NK-92 (cell line): Measurements from ENCODE around the gene MSI2.

Source experiments
- DNase-seq: peaks from one replicate; lab custom pipeline; 2025; ENCODE audit not compliant: unreplicated experiment; lab: John Stamatoyannopoulos, UW

Gene MSI2

GRCh38 chr17:57269598-57270255 lies 13.4 kb downstream of the MSI2 start:
- DNase-seq, result no peak

- no peak for DNase-seq
These were observed 14.5 kb downstream of the MSI2 start for GRCh38 chr17:57270801-57271245.

GRCh38 chr17:57271821-57272220 lies 15.5 kb downstream of the MSI2 start:
- no peak for DNase-seq

- no peak for DNase-seq
These were observed 17.2 kb downstream of the MSI2 start for GRCh38 chr17:57273490-57273889.

- DNase-seq, result no peak
These were observed 17.8 kb downstream of the MSI2 start for GRCh38 chr17:57274162-57274561.

- DNase-seq, result no peak
These were observed 18.9 kb downstream of the MSI2 start for GRCh38 chr17:57275071-57275764.

- DNase-seq, result no peak
These were observed 20.3 kb downstream of the MSI2 start for GRCh38 chr17:57276621-57277020.

- no peak for DNase-seq
These were observed 21.7 kb downstream of the MSI2 start for GRCh38 chr17:57277923-57278604.

GRCh38 chr17:57278740-57279387 lies 22.5 kb downstream of the MSI2 start:
- no peak for DNase-seq

GRCh38 chr17:57279432-57279831 lies 23.1 kb downstream of the MSI2 start:
- DNase-seq, result no peak

GRCh38 chr17:57281887-57282286 lies 25.6 kb downstream of the MSI2 start:
- DNase-seq, result no peak

GRCh38 chr17:57282296-57282695 lies 26.0 kb downstream of the MSI2 start:
- DNase-seq, result no peak

GRCh38 chr17:57283203-57283971 lies 27.1 kb downstream of the MSI2 start:
- no peak for DNase-seq

- DNase-seq, result no peak
These were observed 28.3 kb downstream of the MSI2 start for GRCh38 chr17:57284583-57284982.

GRCh38 chr17:57284984-57285646 lies 28.8 kb downstream of the MSI2 start:
- no peak for DNase-seq

GRCh38 chr17:57285701-57286100 lies 29.4 kb downstream of the MSI2 start:
- DNase-seq, result no peak

GRCh38 chr17:57286399-57287105 lies 30.2 kb downstream of the MSI2 start:
- no peak for DNase-seq

- DNase-seq, result no peak
These were observed 31.9 kb downstream of the MSI2 start for GRCh38 chr17:57288040-57288772.

GRCh38 chr17:57288773-57289121 lies 32.4 kb downstream of the MSI2 start:
- no peak for DNase-seq
